ENCODE measurements around the gene CBLIF. TPM values are rescaled to one million over a fixed set of nuclear protein-coding genes. Genes with fewer than 3 reads are reported as not detected.

The CBLIF gene
- total RNA-seq, 2 experiments from 2014 or later, result not detected

- ATAC-seq (no peak), DNase-seq (no peak)
- no peak overlapping the region for H3K4me3 Mint-ChIP-seq
- no peaks in the 10 kb centered on the region for H3K27me3 Mint-ChIP-seq
- no peaks in the 10 kb centered on the region for H3K9me3 Mint-ChIP-seq (ENCODE audit: low read depth)
- CTCF ChIA-PET, result interaction anchor here (1.5 kb wide), 1 partner anchor 9 kb away, joined by 5 read pairs; no protein-coding TSS in a partner anchor
- POLR2A ChIA-PET, result no interaction called here
- H3K4me1 Mint-ChIP-seq, result peaks cover 20% of the 10 kb centered on the region
- intact Hi-C loops (cut with DNase I, micrococcal nuclease), result loop anchor here (5.0 kb wide), 4 partner anchors 196 to 1236 kb away; partner anchors contain the start of genes LPXN (in 1 of the 2), OSBP (in 1 of the 2) and ZFP91 (in 1 of the 2)
- peaks cover 5% of the 10 kb centered on the region for H3K36me3 Mint-ChIP-seq (ENCODE audit: low read depth)
- H3K27ac Mint-ChIP-seq, result no peak overlapping the region
Measured at GRCh38 chr11:59813364-59813763, 31.9 kb downstream of the CBLIF start.

DNA sequence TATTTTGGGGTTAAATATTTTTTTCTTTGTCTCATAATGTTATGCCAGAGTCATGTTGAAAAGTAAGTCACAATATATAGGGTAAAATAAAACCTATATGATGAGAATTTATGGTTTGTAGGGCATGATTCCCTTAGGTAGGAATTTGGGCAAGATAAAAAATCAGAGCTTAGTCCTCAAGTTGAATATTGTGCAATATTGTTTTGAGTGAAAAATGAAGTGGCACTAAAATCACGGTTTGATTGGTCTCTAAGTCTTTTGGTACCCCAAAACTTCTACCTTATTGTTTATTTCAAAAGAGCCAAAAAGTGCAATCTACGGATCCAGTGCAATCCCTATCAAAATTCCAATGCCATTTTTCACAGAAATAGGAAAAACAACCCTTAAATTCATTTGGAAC is 33.1 kb downstream of the CBLIF start:
- intact Hi-C loops (cut with DNase I, micrococcal nuclease), result loop anchor here (5.0 kb wide), 4 partner anchors 195 to 1235 kb away; partner anchors contain the start of genes LPXN (in 1 of the 2), OSBP (in 1 of the 2) and ZFP91 (in 1 of the 2)

GRCh38 chr11:59810911-59811259 is 34.4 kb downstream of the CBLIF start:
- Mint-ChIP-seq H3K4me3 (peak overlapping the region; percentile 88), H3K27ac (peak overlapping the region; percentile 88), H3K36me3 (ENCODE audit: low read depth) (peaks cover 15% of the 10 kb centered on the region), H3K9me3 (ENCODE audit: low read depth) (no peaks in the 10 kb centered on the region), H3K4me1 (peaks cover 18% of the 10 kb centered on the region), H3K27me3 (no peaks in the 10 kb centered on the region)
- no peak for ATAC-seq
- ChIA-PET POLR2A (interaction anchor here (0.7 to 1.1 kb wide), 2 partner anchors 55 to 195 kb away, joined by 3 to 4 read pairs; partner anchors contain the start of genes OSBP and STX3), CTCF (interaction anchor here (0.7 to 4.7 kb wide), 4 partner anchors 10 to 523 kb away, joined by 3 to 27 read pairs (median 4); partner anchors contain the start of gene STX3)
- intact Hi-C loops (cut with DNase I, micrococcal nuclease), result loop anchor here (1.0 to 5.0 kb wide), 9 partner anchors 56 to 1234 kb away; partner anchors contain the start of genes OSBP (in 2 of the 2), PATL1 (in 2 of the 2), STX3 (in 2 of the 2) and LPXN (in 1 of the 2)
- DNase-seq, result no peak

More for the DNA sequence above, 33.1 kb downstream of the CBLIF start:
- Mint-ChIP-seq H3K36me3 (ENCODE audit: low read depth) (peaks cover 5% of the 10 kb centered on the region), H3K4me1 (peaks cover 18% of the 10 kb centered on the region), H3K9me3 (ENCODE audit: low read depth) (no peaks in the 10 kb centered on the region), H3K4me3 (no peak overlapping the region), H3K27ac (no peak overlapping the region), H3K27me3 (no peaks in the 10 kb centered on the region)
- ATAC-seq, result no peak
- ChIA-PET POLR2A (interaction anchor here (0.6 kb wide), 1 partner anchor 251 kb away, joined by 3 read pairs; no protein-coding TSS in a partner anchor), CTCF (no interaction called here)
- DNase-seq, result no peak

DNA sequence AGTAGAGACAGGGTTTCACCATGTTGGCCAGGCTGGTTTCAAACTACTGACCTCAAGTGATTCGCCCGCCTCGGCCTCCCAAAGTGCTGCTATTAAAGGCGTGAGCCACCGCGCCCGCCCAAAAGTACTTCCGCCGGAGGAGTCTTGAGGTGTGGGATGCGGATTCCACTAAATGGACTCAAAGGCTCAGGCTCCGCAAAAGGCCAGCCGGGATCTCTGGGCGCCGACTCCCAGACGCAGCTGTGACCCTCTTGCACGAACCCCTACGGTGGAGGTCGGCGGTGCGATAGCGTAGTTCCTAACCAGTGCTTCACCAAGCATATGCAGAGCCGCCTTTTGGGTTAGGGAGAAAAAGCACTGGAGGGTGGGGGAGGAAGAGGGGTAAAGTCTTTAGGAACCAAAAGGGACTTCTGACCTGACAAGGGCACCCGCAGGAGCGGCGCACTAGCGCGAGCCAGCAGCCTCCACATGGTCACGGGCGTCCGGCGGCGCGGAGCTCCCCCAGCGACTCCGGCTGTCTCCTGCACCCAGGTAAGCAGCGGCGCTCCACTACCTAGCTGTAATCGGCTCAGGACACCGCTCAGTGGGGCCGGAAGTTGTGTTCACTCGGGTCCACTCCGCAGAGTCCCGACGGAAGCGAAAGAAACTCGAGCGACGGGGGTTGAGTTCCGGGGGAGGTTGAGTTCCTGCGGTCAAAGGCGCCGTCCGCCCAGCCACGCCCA is 34.9 kb downstream of the CBLIF start, which contains the start of gene MRPL16:
MRPL16 (minus strand) TSS at position 590 of the 722 bp plus-strand sequence; CDS start at position 470, 120 bp downstream.
- Mint-ChIP-seq H3K27me3 (no peaks in the 10 kb centered on the region), H3K27ac (peak within 1 kb of the TSS; percentile 88), H3K9me3 (ENCODE audit: low read depth) (no peaks in the 10 kb centered on the region), H3K4me1 (peaks cover 18% of the 10 kb centered on the region), H3K4me3 (peak within 1 kb of the TSS; percentile 88), H3K36me3 (ENCODE audit: low read depth) (peaks cover 15% of the 10 kb centered on the region)
- intact Hi-C loops (cut with DNase I, micrococcal nuclease), result loop anchor here (1.0 to 5.0 kb wide), 9 partner anchors 55 to 1233 kb away; partner anchors contain the start of genes OSBP (in 2 of the 2), PATL1 (in 2 of the 2), STX3 (in 2 of the 2) and LPXN (in 1 of the 2)
- CTCF ChIA-PET, result interaction anchor here (0.7 to 4.7 kb wide), 7 partner anchors 9 to 683 kb away, joined by 3 to 27 read pairs (median 3); partner anchors contain the start of genes DTX4 and STX3
- POLR2A ChIA-PET, result interaction anchor here (0.7 to 1.1 kb wide), 2 partner anchors 55 to 194 kb away, joined by 3 to 4 read pairs; partner anchors contain the start of genes OSBP and STX3
- ATAC-seq, result peak; percentile 99
- DNase-seq, result peak; percentile 94

GRCh38 chr11:59807047-59807610 is 38.2 kb downstream of the CBLIF start:
- ChIA-PET POLR2A (no interaction called here), CTCF (interaction anchor here (0.8 to 4.7 kb wide), 3 partner anchors 8 to 270 kb away, joined by 3 to 27 read pairs (median 3); partner anchors contain the start of gene STX3)
- no peak overlapping the region for H3K27ac Mint-ChIP-seq

GRCh38 chr11:59804061-59804460 is 41.2 kb downstream of the CBLIF start:
- DNase-seq, result no peak
- Mint-ChIP-seq H3K36me3 (ENCODE audit: low read depth) (peaks cover 13% of the 10 kb centered on the region), H3K4me1 (peaks cover 4% of the 10 kb centered on the region), H3K4me3 (no peak overlapping the region), H3K27me3 (no peaks in the 10 kb centered on the region), H3K27ac (no peak overlapping the region), H3K9me3 (ENCODE audit: low read depth) (no peaks in the 10 kb centered on the region)
- intact Hi-C loops (cut with DNase I, micrococcal nuclease), result no loop called here
- ATAC-seq, result no peak
- ChIA-PET CTCF (interaction anchor here (1.0 to 3.2 kb wide), 3 partner anchors 10 to 124 kb away, joined by 3 to 16 read pairs (median 5); partner anchors contain the start of gene STX3), POLR2A (interaction anchor here (0.6 kb wide), 1 partner anchor 134 kb away, joined by 3 read pairs; no protein-coding TSS in a partner anchor)

More at GRCh38 chr11:59807047-59807610, 38.2 kb downstream of the CBLIF start:
- DNase-seq (no peak), ATAC-seq (no peak)
- Mint-ChIP-seq H3K36me3 (ENCODE audit: low read depth) (peaks cover 15% of the 10 kb centered on the region), H3K27me3 (no peaks in the 10 kb centered on the region), H3K4me1 (peaks cover 18% of the 10 kb centered on the region), H3K4me3 (no peak overlapping the region), H3K9me3 (ENCODE audit: low read depth) (no peaks in the 10 kb centered on the region)
- intact Hi-C loops (cut with DNase I, micrococcal nuclease), result no loop called here

GRCh38 chr11:59802639-59803176 is 42.6 kb downstream of the CBLIF start:
- Mint-ChIP-seq H3K27ac (no peak overlapping the region), H3K4me1 (no peaks in the 10 kb centered on the region), H3K36me3 (ENCODE audit: low read depth) (peaks cover 11% of the 10 kb centered on the region), H3K9me3 (ENCODE audit: low read depth) (no peaks in the 10 kb centered on the region), H3K27me3 (no peaks in the 10 kb centered on the region), H3K4me3 (no peak overlapping the region)
- intact Hi-C loops (cut with DNase I, micrococcal nuclease), result loop anchor here (1.0 to 2.0 kb wide), 5 partner anchors 48 to 631 kb away; partner anchors contain the start of gene PATL1 (in 1 of the 2)
- CTCF ChIA-PET, result interaction anchor here (1.2 to 5.4 kb wide), 6 partner anchors 16 to 116 kb away, joined by 3 to 73 read pairs (median 10); partner anchors contain the start of gene STX3
- POLR2A ChIA-PET, result no interaction called here
- DNase-seq (peak; percentile 40), ATAC-seq (peak; percentile 61)

- Mint-ChIP-seq H3K4me3 (no peak overlapping the region), H3K9me3 (ENCODE audit: low read depth) (no peaks in the 10 kb centered on the region), H3K36me3 (ENCODE audit: low read depth) (peaks cover 10% of the 10 kb centered on the region), H3K4me1 (no peaks in the 10 kb centered on the region), H3K27me3 (no peaks in the 10 kb centered on the region), H3K27ac (no peak overlapping the region)
- intact Hi-C loops (cut with DNase I, micrococcal nuclease), result loop anchor here (1.0 to 2.0 kb wide), 5 partner anchors 48 to 631 kb away; partner anchors contain the start of gene PATL1 (in 1 of the 2)
- POLR2A ChIA-PET, result interaction anchor here (0.6 kb wide), 1 partner anchor 239 kb away, joined by 5 read pairs; no protein-coding TSS in a partner anchor
- DNase-seq (no peak), ATAC-seq (peak; percentile 19)
- CTCF ChIA-PET, result interaction anchor here (0.6 to 5.4 kb wide), 21 partner anchors 8 to 1492 kb away, joined by 3 to 73 read pairs (median 5); partner anchors contain the start of genes MRPL16, PATL1 and STX3
Measured at GRCh38 chr11:59801981-59802638, 43.2 kb downstream of the CBLIF start.

DNA sequence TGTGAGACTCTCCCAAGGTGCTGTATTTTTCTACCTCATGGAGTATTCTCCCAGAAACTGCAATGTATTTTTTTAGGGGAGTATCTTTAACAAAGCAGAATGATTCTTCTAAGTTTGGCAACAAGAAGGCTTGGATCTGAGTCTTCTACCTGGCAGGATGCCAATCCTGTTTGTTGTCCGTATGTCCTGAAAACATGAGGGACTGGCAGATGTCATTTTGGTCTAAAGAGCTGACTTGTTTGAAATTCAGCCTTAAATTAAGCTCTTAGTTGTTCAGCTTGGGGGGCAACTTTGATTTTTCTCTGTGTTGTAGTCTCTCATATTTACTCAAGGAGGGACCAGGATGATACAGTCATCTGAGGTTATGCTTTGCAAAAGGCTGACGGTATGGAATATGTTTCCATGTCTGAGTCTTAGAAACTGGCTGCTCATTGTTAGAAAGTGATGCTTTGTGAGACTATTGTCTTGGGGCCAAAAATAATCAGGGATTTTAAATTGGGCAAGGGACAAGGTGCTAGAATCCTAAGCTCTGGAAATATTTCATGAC is 44.1 kb downstream of the CBLIF start:
- Mint-ChIP-seq H3K27me3 (no peaks in the 10 kb centered on the region), H3K4me3 (no peak overlapping the region), H3K27ac (no peak overlapping the region), H3K36me3 (ENCODE audit: low read depth) (peaks cover 1% of the 10 kb centered on the region), H3K9me3 (ENCODE audit: low read depth) (no peaks in the 10 kb centered on the region), H3K4me1 (no peaks in the 10 kb centered on the region)
- ATAC-seq (no peak), DNase-seq (no peak)
- CTCF ChIA-PET, result interaction anchor here (0.6 to 5.4 kb wide), 20 partner anchors 8 to 1130 kb away, joined by 3 to 73 read pairs (median 5); partner anchors contain the start of genes MRPL16, PATL1 and STX3
- intact Hi-C loops (cut with DNase I, micrococcal nuclease), result no loop called here
- POLR2A ChIA-PET, result no interaction called here
